AG04450 (cell line): ENCODE data around the gene NEUROD2. TPM values are rescaled to one million over a fixed set of nuclear protein-coding genes. Genes with fewer than 3 reads are reported as not detected.

Experiments
- CTCF ChIA-PET: fragments of 300-600, 350-600 bp; formaldehyde crosslinking; extraction: SDS; loops from one replicate; lab custom pipeline; 2022; ENCODE audit warnings: antibody characterized with exemption, inconsistent platforms; lab: Charles Lee
- POLR2A ChIA-PET: fragments of 350-600 bp; formaldehyde crosslinking; extraction: SDS; loops from one replicate; lab custom pipeline; 2021; ENCODE audit warnings: antibody characterized with exemption, inconsistent platforms; lab: Yijun Ruan, JAX
- DNase-seq: peaks from one replicate; pipeline ENCODE4 v3.0.0-alpha.2; 2011; ENCODE audit warnings: low read depth, low spot score
- H3K27ac ChIP-seq: one replicate; pipeline ENCODE4 v1.5.1; 2012; ENCODE audit warnings: low read depth, low read length, control low read depth
- H3K27me3 ChIP-seq: one replicate; pipeline ENCODE4 v1.6.0; 2012; ENCODE audit warnings: low read length; ENCODE audit not compliant: control insufficient read depth, insufficient read depth
- H3K4me3 ChIP-seq: 2 replicates; pipeline ENCODE4 v1.5.1; 2011; ENCODE audit warnings: mild to moderate bottlenecking, low read depth, low read length, control low read depth
- H3K9me3 ChIP-seq: 2 replicates; pipeline ENCODE4 v1.5.1; 2012; ENCODE audit warnings: low read length; ENCODE audit not compliant: control insufficient read depth, insufficient read depth
- CTCF ChIP-seq: IDR thresholded peaks from 2 replicates; pipeline ENCODE4 v1.5.1; 2011; ENCODE audit warnings: low read depth, low read length, control low read depth, inconsistent platforms
- polyA plus RNA-seq: library from polyadenylated mRNA; depleted of rRNA; stranded (reverse); fragments of >200 nt; gene quantifications from 2 replicates; pipeline ENCODE4 v1.2.3, GENCODE V29; 2011

The NEUROD2 gene
- polyA plus RNA-seq, 1 experiment, result not detected

- H3K27me3 ChIP-seq, result no peaks in the 10 kb centered on the region
- H3K4me3 ChIP-seq, result no peak overlapping the region
- POLR2A ChIA-PET, result no interaction called here
- H3K9me3 ChIP-seq, result no peaks in the 10 kb centered on the region
- no peak for DNase-seq
- no peak for TF ChIP-seq CTCF
- CTCF ChIA-PET, result interaction anchor here (0.7 to 1.2 kb wide), 3 partner anchors 13 to 25 kb away, joined by 3 to 4 read pairs (median 3); no protein-coding TSS in a partner anchor
- H3K27ac ChIP-seq, result no peak overlapping the region
Measured at GRCh38 chr17:39647256-39647655, 39.5 kb upstream of the NEUROD2 start.

GRCh38 chr17:39643271-39643670 is 35.6 kb upstream of the NEUROD2 start:
- TF ChIP-seq CTCF, result no peak
- no peak for DNase-seq
- ChIA-PET POLR2A (no interaction called here), CTCF (interaction anchor here (3.9 kb wide), 1 partner anchor 22 kb away, joined by 15 read pairs; no protein-coding TSS in a partner anchor)
- H3K27me3 ChIP-seq, result no peaks in the 10 kb centered on the region
- H3K27ac ChIP-seq, result no peak overlapping the region
- H3K4me3 ChIP-seq, result no peak overlapping the region
- no peaks in the 10 kb centered on the region for H3K9me3 ChIP-seq

GRCh38 chr17:39642291-39643074 is 34.8 kb upstream of the NEUROD2 start:
- no peak overlapping the region for H3K27ac ChIP-seq
- no peaks in the 10 kb centered on the region for H3K27me3 ChIP-seq
- no peaks in the 10 kb centered on the region for H3K9me3 ChIP-seq
- DNase-seq, result no peak
- POLR2A ChIA-PET, result no interaction called here
- CTCF ChIA-PET, result interaction anchor here (3.9 kb wide), 1 partner anchor 21 kb away, joined by 15 read pairs; no protein-coding TSS in a partner anchor
- TF ChIP-seq CTCF, result no peak
- no peak overlapping the region for H3K4me3 ChIP-seq

GRCh38 chr17:39641883-39642282 is 34.2 kb upstream of the NEUROD2 start:
- H3K4me3 ChIP-seq, result no peak overlapping the region
- ChIA-PET CTCF (interaction anchor here (1.4 to 5.8 kb wide), 3 partner anchors 12 to 21 kb away, joined by 3 to 28 read pairs (median 15); no protein-coding TSS in a partner anchor), POLR2A (no interaction called here)
- no peak overlapping the region for H3K27ac ChIP-seq
- H3K9me3 ChIP-seq, result no peaks in the 10 kb centered on the region
- DNase-seq, result no peak
- no peak for TF ChIP-seq CTCF
- no peaks in the 10 kb centered on the region for H3K27me3 ChIP-seq

- no peak for DNase-seq
- CTCF ChIA-PET, result interaction anchor here (1.4 to 5.8 kb wide), 2 partner anchors 13 to 20 kb away, joined by 3 to 28 read pairs; no protein-coding TSS in a partner anchor
- Histone ChIP-seq H3K27ac (no peak overlapping the region), H3K27me3 (no peaks in the 10 kb centered on the region), H3K9me3 (no peaks in the 10 kb centered on the region), H3K4me3 (no peak overlapping the region)
- TF ChIP-seq CTCF, result no peak
- POLR2A ChIA-PET, result interaction anchor here (1.0 kb wide), 1 partner anchor 9 kb away, joined by 3 read pairs; no protein-coding TSS in a partner anchor
Measured at GRCh38 chr17:39641097-39641496, 33.4 kb upstream of the NEUROD2 start.
